Lung (tissue), 12 donors: Measurements from ENCODE around the gene C15orf40. TPM values are rescaled to one million over a fixed set of nuclear protein-coding genes. Genes with fewer than 3 reads are reported as not detected.

Experiments
- ATAC-seq: fragments of 200-7000 bp; cut with Tn5 transposase; one replicate; pipeline ENCODE4 v1.9.1; 2020; ENCODE audit warnings: moderate number of reproducible peaks; ENCODE audit not compliant: insufficient read depth, low FRiP score
- DNase-seq, 3 donors: peaks; one replicate each; pipeline ENCODE4 v3.0.0-alpha.2; 2013 to 2017
- H3K27ac ChIP-seq, 2 donors: one replicate each; pipeline ENCODE4 v1.5.1; 2013; ENCODE audit warnings: mild to moderate bottlenecking in 2 of 2, moderate library complexity in 2 of 2, control low read depth in 1 of 2, inconsistent platforms in 1 of 2, low read depth in 1 of 2, low read length in 1 of 2
- H3K27me3 ChIP-seq, 3 donors: one replicate each; pipeline ENCODE4 v1.5.1; 2013; ENCODE audit warnings: low read length in 2 of 3; ENCODE audit not compliant: control insufficient read depth in 3 of 3, insufficient read depth in 3 of 3
- H3K36me3 ChIP-seq, 4 donors: one replicate each; pipeline ENCODE4 v1.5.1; 2013; ENCODE audit warnings: low read length in 4 of 4, mild to moderate bottlenecking in 1 of 4, moderate library complexity in 1 of 4; ENCODE audit not compliant: control insufficient read depth in 4 of 4, insufficient read depth in 4 of 4
- H3K4me1 ChIP-seq, 5 donors: one replicate each; pipeline ENCODE4 v1.5.1; 2013; ENCODE audit warnings: low read length in 5 of 5, mild to moderate bottlenecking in 2 of 5, moderate library complexity in 1 of 5; ENCODE audit not compliant: control insufficient read depth in 5 of 5, insufficient read depth in 5 of 5
- H3K4me3 ChIP-seq: one replicate; pipeline ENCODE4 v1.5.1; 2013; ENCODE audit warnings: mild to moderate bottlenecking, control low read depth, moderate library complexity
- H3K9ac ChIP-seq, 2 donors: one replicate each; pipeline ENCODE4 v1.5.1; 2013; ENCODE audit warnings: low read length in 2 of 2, control low read depth in 1 of 2; ENCODE audit not compliant: insufficient read depth in 1 of 2
- H3K9me3 ChIP-seq, 4 donors: one replicate each; pipeline ENCODE4 v1.5.1; 2013; ENCODE audit warnings: low read length in 3 of 4, mild to moderate bottlenecking in 1 of 4, moderate library complexity in 1 of 4; ENCODE audit not compliant: control insufficient read depth in 4 of 4, insufficient read depth in 3 of 4
- WGBS, 2 donors: extraction: QIAGEN DNeasy Blood & Tissue Kit; methylation state at CpG; one replicate each; pipeline ENCODE4 v1.1.7; 2013; 5-methylcytosine and 5-hydroxymethylcytosine counted together
- polyA plus RNA-seq, 2 donors: library from polyadenylated mRNA; stranded (reverse); fragments of 200-250 nt; gene quantifications; one replicate each; pipeline ENCODE4 v1.2.1, GENCODE V29; 2013
- total RNA-seq, 2 donors: library from RNA; depleted of rRNA in 1 of 2; stranded (reverse); fragments of >200 nt in 1 of 2; gene quantifications; one replicate each; pipeline ENCODE4 v1.2.1, GENCODE V29; 2014 to 2021
- TF ChIP-seq, protein P1 (sequence below): IDR thresholded peaks from 2 replicates; pipeline ENCODE4 v1.5.1; 2012; ENCODE audit warnings: mild to moderate bottlenecking; ENCODE audit errors: control extremely low read depth, extremely low read depth
- donor health status: control.
- donor health status: control.
- donor health status: Bipolar disorder and iron deficiency.
- donor health status: healthy.
- donor health status: DM: yes; HTN: yes; CAD: no.

The C15orf40 gene
- total and polyA plus RNA-seq, 4 donors = 16.7 to 26.1 (median 21.7) TPM

DNA sequence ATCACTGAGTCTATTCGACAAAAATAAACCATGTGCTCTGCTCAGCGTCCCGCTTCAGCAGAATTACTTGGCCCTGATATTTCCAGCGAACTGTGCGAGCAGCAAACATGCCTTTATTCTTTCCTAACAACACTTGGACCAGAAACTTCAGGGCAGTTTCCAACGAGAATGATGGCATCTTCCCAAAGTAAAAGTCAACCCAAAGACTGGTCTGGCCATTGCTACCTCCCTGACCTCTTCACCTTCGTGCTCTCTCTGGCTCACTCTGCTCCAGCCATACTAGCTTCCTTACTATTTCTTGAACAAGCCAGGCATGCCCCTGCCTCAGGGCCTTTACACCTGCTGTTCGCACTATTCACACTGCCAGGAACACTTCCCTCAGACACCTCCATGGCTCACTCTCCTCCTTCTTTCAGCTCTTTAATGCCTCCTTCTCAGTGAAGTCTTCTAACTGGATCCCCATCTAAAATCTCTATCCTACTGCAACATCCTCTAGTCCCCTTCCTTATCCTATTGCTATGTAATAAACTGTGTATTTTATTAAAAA, 65.2 kb downstream of the C15orf40 start:
- ATAC-seq = no peak
- WGBS, 2 donors = 89 to 91% methylated on average over 8 of the region's 8 CpGs
- Histone ChIP-seq H3K36me3 (no peaks in the 10 kb centered on the region), H3K4me1 (peaks cover 0 to 7% (median 3%) of the 10 kb centered on the region in 5 donors), H3K27ac (no peak overlapping the region), H3K9ac (no peak overlapping the region), H3K9me3 (peaks cover 0 to 2% (median 0%) of the 10 kb centered on the region in 4 donors), H3K4me3 (no peak overlapping the region), H3K27me3 (peaks cover 0 to 16% (median 0%) of the 10 kb centered on the region in 3 donors)
- DNase-seq = no peak
- TF ChIP-seq, protein P1, sequence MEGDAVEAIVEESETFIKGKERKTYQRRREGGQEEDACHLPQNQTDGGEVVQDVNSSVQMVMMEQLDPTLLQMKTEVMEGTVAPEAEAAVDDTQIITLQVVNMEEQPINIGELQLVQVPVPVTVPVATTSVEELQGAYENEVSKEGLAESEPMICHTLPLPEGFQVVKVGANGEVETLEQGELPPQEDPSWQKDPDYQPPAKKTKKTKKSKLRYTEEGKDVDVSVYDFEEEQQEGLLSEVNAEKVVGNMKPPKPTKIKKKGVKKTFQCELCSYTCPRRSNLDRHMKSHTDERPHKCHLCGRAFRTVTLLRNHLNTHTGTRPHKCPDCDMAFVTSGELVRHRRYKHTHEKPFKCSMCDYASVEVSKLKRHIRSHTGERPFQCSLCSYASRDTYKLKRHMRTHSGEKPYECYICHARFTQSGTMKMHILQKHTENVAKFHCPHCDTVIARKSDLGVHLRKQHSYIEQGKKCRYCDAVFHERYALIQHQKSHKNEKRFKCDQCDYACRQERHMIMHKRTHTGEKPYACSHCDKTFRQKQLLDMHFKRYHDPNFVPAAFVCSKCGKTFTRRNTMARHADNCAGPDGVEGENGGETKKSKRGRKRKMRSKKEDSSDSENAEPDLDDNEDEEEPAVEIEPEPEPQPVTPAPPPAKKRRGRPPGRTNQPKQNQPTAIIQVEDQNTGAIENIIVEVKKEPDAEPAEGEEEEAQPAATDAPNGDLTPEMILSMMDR = no peak

DNA sequence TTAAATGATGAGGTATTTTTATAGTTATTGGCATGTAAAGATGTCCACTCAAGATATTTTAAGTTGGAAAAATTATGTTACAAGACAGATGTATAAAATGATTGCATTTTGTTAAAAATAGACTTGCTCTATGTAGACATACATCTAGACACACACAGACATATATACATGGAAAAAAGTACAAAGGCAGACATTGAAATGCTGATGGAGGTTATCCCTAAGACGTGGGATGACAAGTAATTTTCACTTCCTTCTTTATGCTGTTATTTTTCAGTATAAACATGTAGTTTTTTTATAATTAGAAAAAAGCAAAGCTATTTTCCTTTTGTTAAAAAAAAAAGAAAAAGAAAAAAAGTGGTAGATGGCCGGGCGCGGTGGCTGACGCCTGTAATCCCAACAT, 66.1 kb downstream of the C15orf40 start:
- peaks cover 0 to 2% (median 0%) of the 10 kb centered on the region in 4 donors for H3K9me3 ChIP-seq
- no peak overlapping the region for H3K4me3 ChIP-seq
- peaks cover 0 to 12% (median 0%) of the 10 kb centered on the region in 3 donors for H3K27me3 ChIP-seq
- TF ChIP-seq, protein P1 = no peak
- ATAC-seq (no peak), DNase-seq (no peak)
- no peak overlapping the region for H3K9ac ChIP-seq
- peaks cover 0 to 7% (median 0%) of the 10 kb centered on the region in 5 donors for H3K4me1 ChIP-seq
- 77 to 81% methylated on average over 5 of the region's 5 CpGs for WGBS, 2 donors
- no peaks in the 10 kb centered on the region for H3K36me3 ChIP-seq
- H3K27ac ChIP-seq = no peak overlapping the region

DNA sequence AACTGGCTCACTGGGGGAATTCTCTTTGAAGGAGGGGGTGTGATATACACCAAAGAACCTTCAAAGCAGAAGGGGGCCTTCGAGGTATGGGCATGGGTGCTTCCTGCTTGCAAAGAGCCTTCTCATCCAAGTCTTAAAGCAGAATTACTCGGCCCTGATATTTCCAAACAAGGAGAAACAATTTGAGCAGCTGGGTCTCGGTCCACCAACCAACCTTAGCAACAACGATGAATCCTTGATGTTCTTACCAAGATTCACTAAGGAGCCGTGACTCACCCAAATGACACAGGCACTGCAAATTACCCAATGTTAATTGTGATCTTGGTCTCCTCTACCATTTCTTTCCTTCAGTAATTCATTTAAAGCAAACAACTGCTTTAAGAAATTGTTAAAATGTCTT, 66.6 kb downstream of the C15orf40 start:
- H3K27ac ChIP-seq = no peak overlapping the region
- H3K9ac ChIP-seq = no peak overlapping the region
- H3K9me3 ChIP-seq = peaks cover 0 to under 1% (median 0%) of the 10 kb centered on the region in 4 donors
- DNase-seq (no peak), ATAC-seq (no peak)
- H3K27me3 ChIP-seq = peaks cover 0 to 8% (median 0%) of the 10 kb centered on the region in 3 donors
- H3K4me3 ChIP-seq = no peak overlapping the region
- no peaks in the 10 kb centered on the region for H3K36me3 ChIP-seq
- WGBS, 2 donors = 61 to 68% methylated on average over 5 of the region's 5 CpGs
- TF ChIP-seq, protein P1 = no peak
- H3K4me1 ChIP-seq = peaks cover 0 to 7% (median 0%) of the 10 kb centered on the region in 5 donors

DNA sequence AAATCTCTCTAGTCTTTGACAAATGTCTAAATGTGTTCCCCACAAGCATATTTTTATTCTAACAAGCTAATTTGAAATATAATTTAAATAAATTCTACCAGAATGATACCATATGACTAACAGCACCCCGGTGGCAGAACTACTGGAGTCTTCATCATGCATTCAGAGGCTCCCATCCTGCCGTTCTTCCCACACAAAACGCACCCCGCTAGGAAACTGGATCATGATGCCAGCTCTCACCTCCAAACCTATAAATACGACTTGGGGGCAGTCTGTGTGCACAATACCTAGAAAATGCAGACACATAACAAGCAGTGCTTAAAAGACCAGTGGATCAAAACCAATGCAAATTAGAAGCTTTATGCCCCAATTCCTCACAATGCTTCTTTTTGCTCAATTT, 67.4 kb downstream of the C15orf40 start:
- H3K9ac ChIP-seq = no peak overlapping the region
- H3K9me3 ChIP-seq = no peaks in the 10 kb centered on the region
- TF ChIP-seq, protein P1 = no peak
- DNase-seq (no peak), ATAC-seq (no peak)
- no peak overlapping the region for H3K27ac ChIP-seq
- H3K27me3 ChIP-seq = peaks cover 0 to 6% (median 0%) of the 10 kb centered on the region in 3 donors
- WGBS, 2 donors = 89 to 92% methylated on average over 5 of the region's 5 CpGs
- H3K4me1 ChIP-seq = peaks cover 0 to 7% (median 0%) of the 10 kb centered on the region in 5 donors
- H3K4me3 ChIP-seq = no peak overlapping the region
- H3K36me3 ChIP-seq = no peaks in the 10 kb centered on the region
